Colonic mucosa (tissue), 4 donors: ENCODE measurements around the gene TBX21. TPM values are rescaled to one million over a fixed set of nuclear protein-coding genes. Genes with fewer than 3 reads are reported as not detected.

ENCODE experiments used
- DNase-seq: peaks from one replicate; pipeline ENCODE4 v3.0.0-alpha.2; 2020
- H3K27ac ChIP-seq: fragments of 200-600 bp; one replicate; pipeline ENCODE4 v1.8.0; 2021
- H3K27me3 ChIP-seq: fragments of 200-600 bp; one replicate; pipeline ENCODE4 v1.8.0; 2021
- H3K36me3 ChIP-seq: fragments of 200-600 bp; one replicate; pipeline ENCODE4 v1.8.0; 2021
- H3K4me1 ChIP-seq: fragments of 200-600 bp; one replicate; pipeline ENCODE4 v1.8.0; 2021; ENCODE audit warnings: mild to moderate bottlenecking
- H3K4me3 ChIP-seq: fragments of 200-600 bp; one replicate; pipeline ENCODE4 v1.8.0; 2021
- H3K9ac ChIP-seq, 2 donors: one replicate each; pipeline ENCODE4 v1.7.0; 2013; ENCODE audit warnings: control low read depth in 2 of 2, low read depth in 2 of 2, low read length in 2 of 2
- H3K9me3 ChIP-seq: fragments of 200-600 bp; one replicate; pipeline ENCODE4 v1.8.0; 2021
- intact Hi-C: fragments of 100-400 bp; cut with DNase I; formaldehyde crosslinking; loops from one replicate; pipeline ENCODE4 v1.14.1; 2022
- total RNA-seq, 2 donors: library from RNA; stranded (reverse); fragmentation: NEBNext Ultra II Directional in 1 of 2; extraction: Animal tissue kit (Norgen Biotek cat#: 25700) in 1 of 2; gene quantifications; one replicate each; pipeline ENCODE4 v1.2.1, GENCODE V29; 2021
- TF ChIP-seq, protein P1 (sequence below): fragments of 200-600 bp; IDR thresholded peaks from one replicate; pipeline ENCODE4 v1.8.0; 2022; ENCODE audit warnings: antibody characterized with exemption, mild to moderate bottlenecking
- donor health status: healthy.
- donor health status: DM: no; HTN: no; CAD: no.
- donor health status: DM: no; HTN: no; CAD: no.

The TBX21 gene
- total RNA-seq, 2 donors from 2014 or later, result 0.40 to 0.49 TPM

DNA sequence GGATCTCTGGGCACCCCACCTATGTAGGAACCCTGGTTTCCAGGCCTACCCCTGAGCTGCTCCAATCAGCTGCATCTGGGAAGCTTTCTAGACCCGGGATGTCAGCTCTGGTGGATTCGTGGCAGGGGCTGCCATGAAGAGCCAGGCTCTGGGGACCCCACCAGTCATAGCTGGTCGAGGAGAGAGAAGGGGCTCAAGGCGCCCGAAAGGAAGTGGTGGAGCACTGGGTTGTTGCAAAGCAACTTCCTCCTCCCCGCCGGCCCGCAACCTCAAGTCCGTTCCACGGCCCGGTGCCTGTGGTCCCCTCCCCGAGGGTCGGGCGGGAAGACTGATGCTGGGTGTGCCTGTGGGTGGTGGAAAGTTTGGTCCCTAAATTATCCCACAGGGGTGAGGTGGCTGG lies 28.9 kb upstream of the TBX21 start:
- TF ChIP-seq, protein P1, sequence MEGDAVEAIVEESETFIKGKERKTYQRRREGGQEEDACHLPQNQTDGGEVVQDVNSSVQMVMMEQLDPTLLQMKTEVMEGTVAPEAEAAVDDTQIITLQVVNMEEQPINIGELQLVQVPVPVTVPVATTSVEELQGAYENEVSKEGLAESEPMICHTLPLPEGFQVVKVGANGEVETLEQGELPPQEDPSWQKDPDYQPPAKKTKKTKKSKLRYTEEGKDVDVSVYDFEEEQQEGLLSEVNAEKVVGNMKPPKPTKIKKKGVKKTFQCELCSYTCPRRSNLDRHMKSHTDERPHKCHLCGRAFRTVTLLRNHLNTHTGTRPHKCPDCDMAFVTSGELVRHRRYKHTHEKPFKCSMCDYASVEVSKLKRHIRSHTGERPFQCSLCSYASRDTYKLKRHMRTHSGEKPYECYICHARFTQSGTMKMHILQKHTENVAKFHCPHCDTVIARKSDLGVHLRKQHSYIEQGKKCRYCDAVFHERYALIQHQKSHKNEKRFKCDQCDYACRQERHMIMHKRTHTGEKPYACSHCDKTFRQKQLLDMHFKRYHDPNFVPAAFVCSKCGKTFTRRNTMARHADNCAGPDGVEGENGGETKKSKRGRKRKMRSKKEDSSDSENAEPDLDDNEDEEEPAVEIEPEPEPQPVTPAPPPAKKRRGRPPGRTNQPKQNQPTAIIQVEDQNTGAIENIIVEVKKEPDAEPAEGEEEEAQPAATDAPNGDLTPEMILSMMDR, result no peak
- Histone ChIP-seq H3K9ac (no peak overlapping the region), H3K27me3 (no peaks in the 10 kb centered on the region), H3K4me3 (no peak overlapping the region), H3K27ac (no peak overlapping the region), H3K36me3 (no peaks in the 10 kb centered on the region), H3K9me3 (no peaks in the 10 kb centered on the region), H3K4me1 (no peaks in the 10 kb centered on the region)
- intact Hi-C loops, result no loop called here
- no peak for DNase-seq

DNA sequence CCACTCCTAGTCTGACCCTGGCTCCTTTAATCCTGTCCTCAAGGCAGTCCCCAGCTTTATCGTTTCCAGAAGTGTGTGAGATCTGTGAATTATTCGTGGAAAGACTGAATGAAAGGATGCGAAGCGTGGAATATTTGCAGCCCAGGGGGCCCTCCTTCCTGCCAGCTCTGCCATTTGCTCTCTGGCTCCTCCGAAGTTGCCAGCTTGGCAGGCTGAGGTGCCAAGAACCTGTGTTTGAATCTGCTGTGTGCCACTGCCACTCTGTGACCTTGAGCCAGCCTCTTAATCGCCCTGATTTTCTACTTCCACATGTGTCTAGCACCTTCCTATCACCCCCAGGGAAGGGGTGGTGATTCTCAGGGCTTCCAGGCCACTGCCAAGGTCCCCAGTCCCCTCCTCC lies 28.3 kb upstream of the TBX21 start:
- H3K36me3 ChIP-seq, result no peaks in the 10 kb centered on the region
- intact Hi-C loops, result loop anchor here (5.0 kb wide), 1 partner anchor 83 kb away; no protein-coding TSS in a partner anchor
- TF ChIP-seq, protein P1, result no peak
- H3K27ac ChIP-seq, result no peak overlapping the region
- H3K4me3 ChIP-seq, result no peak overlapping the region
- H3K27me3 ChIP-seq, result no peaks in the 10 kb centered on the region
- DNase-seq, result no peak
- H3K4me1 ChIP-seq, result no peaks in the 10 kb centered on the region
- H3K9ac ChIP-seq, result no peak overlapping the region
- no peaks in the 10 kb centered on the region for H3K9me3 ChIP-seq

DNA sequence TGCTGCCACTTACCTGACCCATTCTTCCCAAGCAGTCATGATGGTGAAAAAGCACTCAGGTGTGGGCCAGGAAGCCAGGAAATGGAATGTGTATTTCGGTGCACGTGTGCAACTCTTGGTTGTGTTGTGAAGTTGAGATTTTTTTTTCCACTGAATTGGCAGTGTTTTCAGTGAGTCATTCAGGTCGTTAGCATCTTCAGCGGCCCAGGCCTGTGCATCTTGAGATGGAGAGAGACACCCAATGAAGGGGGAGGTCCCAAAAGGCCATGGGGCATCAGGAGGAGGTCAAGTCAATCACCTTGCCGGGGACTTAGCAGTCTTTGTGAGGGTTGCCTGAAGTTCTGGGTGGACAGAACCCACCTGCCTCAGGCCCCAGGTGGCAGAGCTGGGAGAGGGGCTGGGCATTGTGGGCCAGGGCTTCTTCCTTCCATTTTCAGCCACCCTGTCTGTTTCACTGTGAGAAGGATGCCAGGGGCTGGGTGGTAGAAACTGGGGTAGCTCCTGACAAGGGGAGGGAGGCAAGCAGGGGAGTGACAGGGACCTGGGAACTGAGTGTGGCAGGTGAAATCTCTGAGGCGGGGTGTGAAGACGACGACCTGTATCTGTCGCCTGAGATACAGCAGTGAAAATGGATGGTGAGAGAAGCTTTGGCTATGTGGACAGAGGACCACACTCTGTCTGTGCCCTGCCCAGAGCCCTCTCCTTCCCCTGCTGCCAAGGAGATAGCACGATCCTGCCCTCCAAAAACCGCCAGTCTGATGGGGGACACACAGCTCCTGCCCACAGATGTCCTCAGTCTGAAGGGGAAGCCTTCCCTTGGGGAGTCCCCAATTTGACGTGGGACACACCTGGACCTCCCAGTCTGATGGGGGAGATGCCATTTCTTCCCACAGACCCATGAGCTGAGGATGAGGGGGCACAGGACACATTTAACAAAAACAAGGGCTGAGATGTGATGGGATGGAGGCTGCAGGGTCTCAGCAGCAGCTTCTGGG lies 27.2 kb upstream of the TBX21 start:
- intact Hi-C loops, result loop anchor here (5.0 kb wide), 1 partner anchor 81 kb away; no protein-coding TSS in a partner anchor
- no peak overlapping the region for H3K9ac ChIP-seq

DNA sequence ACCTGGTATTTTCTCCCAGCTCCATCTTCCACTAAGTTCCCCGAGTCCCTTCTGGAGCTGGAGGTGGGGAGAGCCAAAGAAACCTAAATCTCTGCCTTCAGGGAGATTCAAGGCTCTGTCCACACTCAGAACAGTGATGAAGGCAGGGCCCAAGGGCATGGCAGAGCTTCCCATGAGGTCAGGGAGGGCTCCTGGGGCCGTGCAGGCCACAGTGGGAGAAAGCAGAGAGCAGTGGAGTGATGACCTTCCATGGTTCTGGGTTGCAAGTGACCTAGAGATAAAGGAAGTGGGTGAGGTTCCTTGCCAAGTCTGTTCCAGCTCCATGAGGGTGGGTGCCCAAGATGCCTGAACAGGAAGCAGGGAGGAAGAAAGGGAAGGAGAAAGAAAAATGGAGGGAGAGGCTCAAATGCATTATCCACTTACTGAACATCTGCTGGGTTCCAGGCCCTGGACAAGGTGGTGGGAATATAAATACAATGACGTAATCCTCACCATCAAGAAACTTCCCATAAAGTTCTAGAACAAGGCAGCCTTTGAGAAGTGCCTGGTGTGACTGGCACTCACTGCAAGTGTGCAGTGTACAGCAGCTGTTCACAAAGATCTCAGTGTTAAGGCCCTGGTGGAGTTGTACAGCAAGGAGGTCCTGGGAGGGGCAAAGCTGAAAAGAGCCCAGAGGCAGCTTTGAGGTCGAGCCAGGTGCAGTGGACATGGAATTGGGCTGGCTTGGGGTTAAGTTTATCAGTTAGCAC lies 25.8 kb upstream of the TBX21 start:
- Histone ChIP-seq H3K27ac (no peak overlapping the region), H3K36me3 (no peaks in the 10 kb centered on the region), H3K4me1 (no peaks in the 10 kb centered on the region), H3K9me3 (no peaks in the 10 kb centered on the region), H3K4me3 (no peak overlapping the region), H3K9ac (no peak overlapping the region), H3K27me3 (no peaks in the 10 kb centered on the region)
- TF ChIP-seq, protein P1, result no peak
- intact Hi-C loops, result loop anchor here (5.0 kb wide), 1 partner anchor 80 kb away; no protein-coding TSS in a partner anchor
- DNase-seq, result no peak

More for the DNA sequence above, 27.2 kb upstream of the TBX21 start:
- Histone ChIP-seq H3K27me3 (no peaks in the 10 kb centered on the region), H3K4me3 (no peak overlapping the region), H3K36me3 (no peaks in the 10 kb centered on the region), H3K9me3 (no peaks in the 10 kb centered on the region), H3K4me1 (no peaks in the 10 kb centered on the region), H3K27ac (no peak overlapping the region)
- DNase-seq, result no peak
- TF ChIP-seq, protein P1, result no peak

DNA sequence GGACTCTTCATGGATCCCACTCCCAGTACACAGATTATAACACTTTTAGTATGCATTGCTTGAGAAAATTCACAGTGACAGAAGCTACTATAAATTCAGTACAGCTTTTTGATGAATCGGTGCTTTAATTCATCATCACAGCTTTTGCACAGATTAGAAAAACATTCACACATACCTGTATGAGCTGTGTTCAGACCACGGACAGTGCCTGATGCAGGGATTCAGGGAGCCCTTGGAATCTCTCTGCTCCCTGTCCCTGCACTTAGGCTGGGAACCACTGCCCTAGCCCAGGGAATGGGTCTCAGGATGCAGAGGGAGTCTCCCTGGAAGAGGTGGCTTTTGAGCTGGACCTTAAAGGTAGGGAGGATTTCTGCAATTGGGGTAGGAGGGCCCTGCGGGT lies 25.2 kb upstream of the TBX21 start:
- no peak for DNase-seq
- Histone ChIP-seq H3K36me3 (no peaks in the 10 kb centered on the region), H3K27ac (no peak overlapping the region), H3K4me1 (no peaks in the 10 kb centered on the region), H3K9ac (no peak overlapping the region), H3K4me3 (no peak overlapping the region), H3K9me3 (no peaks in the 10 kb centered on the region), H3K27me3 (no peaks in the 10 kb centered on the region)
- TF ChIP-seq, protein P1, result no peak
- intact Hi-C loops, result loop anchor here (5.0 kb wide), 1 partner anchor 79 kb away; no protein-coding TSS in a partner anchor
